HCT116 (cell line): ENCODE results near the gene DLEC1. TPM values are rescaled to one million over a fixed set of nuclear protein-coding genes. Genes with fewer than 3 reads are reported as not detected.
"Not testable (repeated sequence)": the region's sequence is repeated elsewhere in the genome, so short reads cannot be mapped to it uniquely, and the experiment has no call there.

ENCODE experiments used
- ATAC-seq: fragments of 200-7000 bp; cut with Tn5 transposase; 2 replicates; pipeline ENCODE4 v1.9.1; 2020; ENCODE audit warnings: mild to moderate bottlenecking, moderate library complexity
- BruUV-seq: library from RNA; stranded (reverse); fragments of 400-500 nt; replicated peaks from 2 replicates; lab custom pipeline; 2021; lab: Mats Ljungman, UMichigan
- CTCF ChIA-PET: fragments of 300-600 bp; sonication (Branson Sonifier 250); formaldehyde crosslinking; loops from one replicate; lab custom pipeline; 2021; ENCODE audit warnings: antibody characterized with exemption; lab: Charles Lee
- POLR2A ChIA-PET: fragments of 300-600, 350-600 bp; sonication (Branson Sonifier 250); formaldehyde crosslinking; loops from one replicate; lab custom pipeline; 2021; ENCODE audit warnings: antibody characterized with exemption; lab: Charles Lee
- RAD21 ChIA-PET, 2 experiments: fragments of 300-600 bp; sonication (Branson Sonifier 250); formaldehyde crosslinking; loops; one replicate each; lab custom pipeline; 2023; ENCODE audit warnings: low total read pairs in 2 of 2; ENCODE audit not compliant: uncharacterized antibody in 2 of 2, unreplicated experiment in 2 of 2, low non-redundant PET in 1 of 2; lab: Charles Lee
- DNase-seq: peaks from one replicate; pipeline ENCODE4 v3.0.0-alpha.2; 2010; ENCODE audit warnings: low read depth, low spot score
- H2AFZ ChIP-seq: fragments of 200-600 bp; shearing (Covaris generic), sonication (generic); 2 replicates; pipeline ENCODE4 v1.6.1; 2017; ENCODE audit warnings: low read depth, mixed run types, mixed read lengths, antibody characterized with exemption, low read length; ENCODE audit not compliant: poor library complexity, severe bottlenecking
- H3K27ac ChIP-seq: 2 replicates; pipeline ENCODE4 v1.5.1; 2012; ENCODE audit warnings: low read depth, low read length
- H3K27me3 ChIP-seq: fragments of 200-600 bp; sonication (generic); 2 replicates; pipeline ENCODE4 v1.6.1; 2016; ENCODE audit warnings: mixed run types, low read length, mixed read lengths; ENCODE audit not compliant: insufficient read depth
- H3K36me3 ChIP-seq, 2 experiments: fragments of 200-500 bp in 1 of 2; fragments of 200-600 bp in 1 of 2; sonication (Bioruptor generic) in 1 of 2; sonication (generic) in 1 of 2; 2 replicates each; pipeline versions ENCODE4 v1.5.1 to v1.6.1; 2014 to 2016; ENCODE audit warnings: low read length in 2 of 2, inconsistent platforms in 1 of 2, mixed read lengths in 1 of 2, mixed run types in 1 of 2; ENCODE audit not compliant: insufficient read depth in 2 of 2, control insufficient read depth in 1 of 2
- H3K4me1 ChIP-seq, 2 experiments: fragments of 200-600 bp in 1 of 2; sonication (generic) in 1 of 2; 2 replicates each; pipeline versions ENCODE4 v1.5.1 to v1.6.1; 2012 to 2017; ENCODE audit warnings: low read length in 2 of 2, inconsistent platforms in 1 of 2, mild to moderate bottlenecking in 1 of 2, mixed read lengths in 1 of 2, mixed run types in 1 of 2, moderate library complexity in 1 of 2; ENCODE audit not compliant: insufficient read depth in 2 of 2, control insufficient read depth in 1 of 2
- H3K4me2 ChIP-seq: fragments of 200-600 bp; sonication (generic); 2 replicates; pipeline ENCODE4 v1.6.1; 2017; ENCODE audit warnings: mixed run types, low read length, mixed read lengths
- H3K4me3 ChIP-seq, 2 experiments: fragments of 200-600 bp in 1 of 2; sonication (generic) in 1 of 2; replicated peaks in 1 of 2; 2 replicates each; pipeline ENCODE4 v1.5.1; 2011 to 2016; ENCODE audit warnings: low read length in 2 of 2, control low read depth in 1 of 2, low read depth in 1 of 2, mild to moderate bottlenecking in 1 of 2, mixed read lengths in 1 of 2, mixed run types in 1 of 2
- H3K79me2 ChIP-seq: fragments of 200-600 bp; sonication (generic); 2 replicates; pipeline ENCODE4 v1.6.1; 2017; ENCODE audit warnings: mild to moderate bottlenecking, mixed run types, low read length, moderate library complexity, mixed read lengths; ENCODE audit not compliant: insufficient read depth
- H3K9ac ChIP-seq: fragments of 200-600 bp; sonication (generic); 2 replicates; pipeline ENCODE4 v1.6.1; 2016; ENCODE audit warnings: low read length, mixed read lengths
- H3K9me2 ChIP-seq: fragments of 200-600 bp; sonication (generic), shearing (Covaris generic); 2 replicates; pipeline ENCODE4 v1.6.1; 2017; ENCODE audit warnings: mixed run types, mild to moderate bottlenecking, moderate library complexity; ENCODE audit not compliant: insufficient read depth
- H3K9me3 ChIP-seq, 2 experiments: fragments of 200-500 bp in 1 of 2; fragments of 200-600 bp in 1 of 2; sonication (Bioruptor generic) in 1 of 2; sonication (generic) in 1 of 2; 2 replicates each; pipeline ENCODE4 v1.6.1; 2014 to 2017; ENCODE audit warnings: low read length in 2 of 2, mixed read lengths in 2 of 2, inconsistent platforms in 1 of 2, low read depth in 1 of 2, mild to moderate bottlenecking in 1 of 2, mixed run types in 1 of 2, moderate library complexity in 1 of 2; ENCODE audit not compliant: control insufficient read depth in 1 of 2, insufficient read depth in 1 of 2
- H4K20me1 ChIP-seq: fragments of 200-600 bp; sonication (generic), shearing (Covaris generic); 2 replicates; pipeline ENCODE4 v1.6.1; 2017; ENCODE audit warnings: mixed run types, mild to moderate bottlenecking, moderate library complexity; ENCODE audit not compliant: insufficient read depth
- POLR2AphosphoS5 ChIP-seq: IDR thresholded peaks from 2 replicates; pipeline ENCODE4 v1.6.1; 2011; ENCODE audit warnings: mild to moderate bottlenecking, low read depth, low read length, moderate library complexity
- intact Hi-C: fragments of 100-400 bp; cut with micrococcal nuclease; formaldehyde crosslinking; loops from 2 replicates; pipeline ENCODE4 v1.10.0; 2022
- total RNA-seq: library from RNA; stranded (reverse); gene quantifications from one replicate; pipeline ENCODE4 v1.2.1, GENCODE V29; 2021; ENCODE audit not compliant: unreplicated experiment

Gene DLEC1
- total RNA-seq, 1 experiment from 2014 or later: 0.61 TPM

DNA sequence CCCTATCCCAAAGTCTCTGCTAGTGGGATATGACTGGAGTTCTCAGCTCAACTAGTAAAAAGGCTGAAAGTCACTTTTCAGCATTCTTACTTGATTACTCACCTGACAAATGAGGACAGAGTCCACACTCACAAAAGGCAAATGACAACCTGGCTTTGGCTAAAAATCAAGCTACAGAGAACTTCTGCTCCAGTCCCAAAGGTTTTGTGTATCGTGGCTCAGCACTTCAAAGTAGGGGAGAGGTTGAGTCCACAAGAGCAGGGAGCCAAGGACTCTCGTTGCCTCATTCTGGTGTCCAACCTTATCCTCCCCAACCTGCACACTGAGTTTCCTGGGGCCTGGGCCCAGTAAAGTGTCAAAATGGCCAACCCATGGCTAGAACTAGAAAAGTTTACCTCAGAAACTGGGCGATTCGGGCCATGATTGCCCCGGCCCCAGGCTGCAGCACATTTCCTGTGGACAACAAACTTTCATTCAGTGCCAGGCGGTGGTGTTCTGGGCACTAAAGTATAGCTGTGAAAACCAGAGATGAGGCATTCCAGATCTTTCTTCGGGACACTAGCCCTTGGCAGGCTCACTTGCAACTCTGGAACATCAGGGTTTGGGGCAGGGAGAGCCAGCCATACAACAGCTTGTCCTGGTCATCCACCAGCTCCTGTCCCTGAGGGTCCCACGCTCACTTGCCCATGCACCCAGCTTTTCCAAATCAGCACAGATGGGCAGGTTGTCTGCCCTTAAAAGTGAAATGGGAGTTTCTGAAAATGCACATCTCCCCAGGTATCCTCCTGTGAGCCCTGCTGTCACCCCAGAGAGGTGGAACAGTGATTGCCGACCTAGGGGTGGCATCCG, 94.8 kb downstream of the DLEC1 start:
- ATAC-seq (no peak), DNase-seq (no peak)
- H3K79me2 ChIP-seq: peaks cover 12% of the 10 kb centered on the region
- peaks cover 14 to 16% of the 10 kb centered on the region in 2 experiments; a peak in 2 of 4 replicates for H3K36me3 ChIP-seq
- intact Hi-C loops: loop anchor here (5.0 to 10.0 kb wide), 4 partner anchors 114 to 349 kb away; partner anchors contain the start of genes ACVR2B and XYLB
- peak overlapping the region; percentile 47 for H3K27ac ChIP-seq
- peak overlapping the region; percentile 78 for H3K4me2 ChIP-seq
- no peaks in the 10 kb centered on the region for H3K9me3 ChIP-seq
- RAD21 ChIA-PET: no interaction called here
- no peak for TF ChIP-seq POLR2AphosphoS5
- CTCF ChIA-PET: interaction anchor here (0.8 to 1.3 kb wide), 4 partner anchors 164 to 529 kb away, joined by 3 read pairs; partner anchors contain the start of gene XYLB
- no peaks in the 10 kb centered on the region for H3K9me2 ChIP-seq
- POLR2A ChIA-PET: no interaction called here
- no peak overlapping the region for H2AFZ ChIP-seq
- H3K4me3 ChIP-seq: peak overlapping the region in 1 of 2 experiments; percentile 40; a peak in 2 of 4 replicates
- BruUV-seq: TSS peak; percentile 35
- H3K9ac ChIP-seq: peak overlapping the region; percentile 23
- no peaks in the 10 kb centered on the region for H4K20me1 ChIP-seq
- H3K27me3 ChIP-seq: no peaks in the 10 kb centered on the region
- peaks cover 30 to 45% of the 10 kb centered on the region in 2 experiments for H3K4me1 ChIP-seq

- Histone ChIP-seq H3K36me3 (peaks cover 8 to 13% of the 10 kb centered on the region in 2 experiments; a peak in 2 of 4 replicates), H3K4me1 (peaks cover 30 to 53% of the 10 kb centered on the region in 2 experiments), H3K4me2 (peak overlapping the region; percentile 78), H3K79me2 (peaks cover 12% of the 10 kb centered on the region)
- RAD21 ChIA-PET, H3K9me2 ChIP-seq, H3K9me3 ChIP-seq, ATAC-seq, DNase-seq, BruUV-seq, H3K9ac ChIP-seq, H3K4me3 ChIP-seq, H3K27ac ChIP-seq, H2AFZ ChIP-seq, H3K27me3 ChIP-seq, POLR2A ChIA-PET, H4K20me1 ChIP-seq: not testable (repeated sequence)
- intact Hi-C loops: loop anchor here (5.0 to 10.0 kb wide), 4 partner anchors 113 to 348 kb away; partner anchors contain the start of genes ACVR2B and XYLB
- CTCF ChIA-PET: interaction anchor here (1.0 kb wide), 1 partner anchor 528 kb away, joined by 3 read pairs; no protein-coding TSS in a partner anchor
Observed at GRCh38 chr3:38134517-38135143, 95.6 kb downstream of the DLEC1 start.

DNA sequence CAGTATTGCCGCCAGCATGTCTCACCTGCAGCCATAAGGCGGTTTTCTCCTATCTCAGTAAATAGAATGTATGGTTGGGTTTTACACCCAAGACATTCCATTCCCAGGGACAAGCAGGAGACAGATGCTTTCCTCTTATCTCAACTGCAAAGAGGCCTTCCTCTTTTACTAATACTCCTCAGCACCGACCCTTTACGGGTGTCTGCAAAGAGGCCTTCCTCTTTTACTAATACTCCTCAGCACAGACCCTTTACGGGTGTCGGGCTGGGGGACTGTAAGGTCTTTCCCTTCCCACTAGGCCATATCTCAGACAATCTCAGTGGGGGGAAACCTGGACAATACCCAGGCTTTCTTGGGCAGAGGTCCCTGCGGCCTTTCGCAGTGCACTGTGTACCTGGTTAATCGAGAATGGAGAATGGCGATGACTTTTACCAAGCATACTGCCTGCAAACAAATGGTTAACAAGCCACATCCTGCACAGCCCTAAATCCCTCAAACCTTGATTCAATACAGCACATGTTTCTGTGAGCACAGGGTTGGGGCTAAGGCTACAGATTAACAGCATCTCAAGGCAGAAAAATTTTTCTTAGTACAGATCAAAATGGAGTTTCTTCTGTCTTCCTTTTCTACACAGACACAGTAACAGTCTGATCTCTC, 96.7 kb downstream of the DLEC1 start:
- DNase-seq, POLR2A ChIA-PET, H3K27me3 ChIP-seq, H3K27ac ChIP-seq, RAD21 ChIA-PET, ATAC-seq, H3K9me3 ChIP-seq, H2AFZ ChIP-seq, H4K20me1 ChIP-seq, H3K9me2 ChIP-seq, H3K36me3 ChIP-seq: not testable (repeated sequence)
- intact Hi-C loops: loop anchor here (2.0 to 10.0 kb wide), 2 partner anchors 29 to 319 kb away; partner anchors contain the start of genes ACVR2B and OXSR1
- Histone ChIP-seq H3K79me2 (peaks cover 12% of the 10 kb centered on the region), H3K4me2 (peak overlapping the region; percentile 87), H3K4me1 (peaks cover 30 to 59% of the 10 kb centered on the region in 2 experiments), H3K4me3 (peak overlapping the region; percentile 87 to 91), H3K9ac (peak overlapping the region; percentile 76)
- BruUV-seq: TSS peak; percentile 39
- CTCF ChIA-PET: interaction anchor here (1.5 kb wide), 1 partner anchor 29 kb away, joined by 4 read pairs; the partner anchor contains the start of gene OXSR1
